RWPE1 (cell line): ENCODE results near the gene FOXP4.
A peak's percentile ranks its signal among the peaks of the same experiment; 100 is the strongest.

Experiments used
- CTCF ChIA-PET: fragments of 350-600 bp; sonication (Branson Sonifier 250); formaldehyde crosslinking; extraction: SDS; loops from one replicate; lab custom pipeline; 2021; lab: Yijun Ruan, JAX
- POLR2A ChIA-PET: fragments of 400-600 bp; formaldehyde crosslinking; extraction: SDS; loops from one replicate; lab custom pipeline; 2020; ENCODE audit warnings: antibody characterized with exemption; ENCODE audit not compliant: low non-redundant PET; lab: Yijun Ruan, JAX
- DNase-seq: peaks from one replicate; pipeline ENCODE4 v3.0.0; 2012; ENCODE audit warnings: low spot score
- H3K27ac ChIP-seq: fragments of 450-650 bp; 2 replicates; pipeline ENCODE4 v1.5.1; 2017
- CTCF ChIP-seq: fragments of 450-650 bp; conservative IDR thresholded peaks from 2 replicates; pipeline ENCODE4 v1.5.1; 2017; ENCODE audit warnings: low read depth, mild to moderate bottlenecking

Gene FOXP4

GRCh38 chr6:41545703-41546474 lies at the start of gene FOXP4:
Gene FOXP4 (plus strand): TSS chr6:41546381. CDS start chr6:41565761, 19,380 bp downstream.
- peak; percentile 89 for DNase-seq
- H3K27ac ChIP-seq = peak within 1 kb of the TSS; percentile 89
- POLR2A ChIA-PET = no interaction called here
- TF ChIP-seq CTCF = no peak
- CTCF ChIA-PET = interaction anchor here (0.6 kb wide), 2 partner anchors 38 to 40 kb away, joined by 3 read pairs; no protein-coding TSS in a partner anchor

- CTCF ChIA-PET = interaction anchor here (1.1 kb wide), 1 partner anchor 9 kb away, joined by 3 read pairs; no protein-coding TSS in a partner anchor
These were observed 48.6 kb upstream of the FOXP4 start for GRCh38 chr6:41497573-41497972.

GRCh38 chr6:41497994-41498393 lies 48.2 kb upstream of the FOXP4 start:
- no peak for DNase-seq
- H3K27ac ChIP-seq = no peak overlapping the region
- CTCF ChIA-PET = interaction anchor here (0.6 to 1.1 kb wide), 2 partner anchors 9 to 10 kb away, joined by 3 read pairs; no protein-coding TSS in a partner anchor
- POLR2A ChIA-PET = no interaction called here
- TF ChIP-seq CTCF = no peak

More at GRCh38 chr6:41497573-41497972, 48.6 kb upstream of the FOXP4 start:
- no peak for TF ChIP-seq CTCF
- POLR2A ChIA-PET = no interaction called here
- H3K27ac ChIP-seq = no peak overlapping the region
- no peak for DNase-seq

GRCh38 chr6:41498968-41499599 lies 47.1 kb upstream of the FOXP4 start:
- ChIA-PET CTCF (no interaction called here), POLR2A (no interaction called here)
- DNase-seq = no peak
- H3K27ac ChIP-seq = no peak overlapping the region
- TF ChIP-seq CTCF = no peak

GRCh38 chr6:41500561-41500960 lies 45.6 kb upstream of the FOXP4 start:
- TF ChIP-seq CTCF = no peak
- H3K27ac ChIP-seq = no peak overlapping the region
- no peak for DNase-seq
- ChIA-PET POLR2A (no interaction called here), CTCF (interaction anchor here (0.6 kb wide), 1 partner anchor 292 kb away, joined by 3 read pairs; no protein-coding TSS in a partner anchor)

- DNase-seq = no peak
- no peak overlapping the region for H3K27ac ChIP-seq
- ChIA-PET POLR2A (no interaction called here), CTCF (interaction anchor here (0.7 kb wide), 1 partner anchor 13 kb away, joined by 3 read pairs; no protein-coding TSS in a partner anchor)
- TF ChIP-seq CTCF = no peak
These were observed 43.6 kb upstream of the FOXP4 start for GRCh38 chr6:41502566-41502916.
